Activated naive CD4-positive, alpha-beta T cell treated with anti-CD3 and anti-CD28 coated beads, Interleukin-2, amount 10 ng/mL, durations not matched to agents 7 days and 5 days (primary cell): ENCODE results near the gene KDM6B.
"Not testable (repeated sequence)": the region's sequence is repeated elsewhere in the genome, so short reads cannot be mapped to it uniquely, and the experiment has no call there.

Source experiments
- CTCF ChIA-PET: fragments of 350-600 bp; sonication (Branson Sonifier 250); formaldehyde crosslinking; loops from one replicate; lab custom pipeline; 2021; ENCODE audit warnings: antibody characterized with exemption; lab: Charles Lee
- DNase-seq: peaks from one replicate; pipeline ENCODE4 v3.0.0-alpha.2; 2020
- H3K27ac Mint-ChIP-seq: one replicate; pipeline ENCODE4 v1.8.0; 2021; ENCODE audit warnings: mild to moderate bottlenecking, moderate library complexity, mixed read lengths
- H3K27me3 Mint-ChIP-seq: one replicate; pipeline ENCODE4 v1.8.0; 2021; ENCODE audit warnings: mild to moderate bottlenecking, mixed read lengths
- H3K36me3 Mint-ChIP-seq: one replicate; pipeline ENCODE4 v1.8.0; 2021; ENCODE audit warnings: mixed read lengths
- H3K4me1 Mint-ChIP-seq: one replicate; pipeline ENCODE4 v1.8.0; 2021; ENCODE audit warnings: mixed read lengths
- H3K4me3 Mint-ChIP-seq: one replicate; pipeline ENCODE4 v1.8.0; 2021; ENCODE audit warnings: mild to moderate bottlenecking, moderate library complexity, mixed read lengths
- H3K9me3 Mint-ChIP-seq: one replicate; pipeline ENCODE4 v1.8.0; 2021; ENCODE audit warnings: mixed read lengths

KDM6B gene

GRCh38 chr17:7833795-7834541 is at the start of gene KDM6B:
KDM6B (plus strand) TSS chr17:7834217; CDS start chr17:7845555, 11,338 bp downstream.
- H3K36me3 Mint-ChIP-seq = no peaks in the 10 kb centered on the region
- CTCF ChIA-PET = interaction anchor here (0.7 to 3.2 kb wide), 14 partner anchors 9 to 225 kb away, joined by 3 to 38 read pairs (median 5); partner anchors contain the start of genes CNTROB, NAA38 and TRAPPC1
- DNase-seq = peak; percentile 94
- peaks cover 46% of the 10 kb centered on the region for H3K27me3 Mint-ChIP-seq
- peak within 1 kb of the TSS; percentile 98 for H3K4me3 Mint-ChIP-seq
- peak within 1 kb of the TSS; percentile 97 for H3K27ac Mint-ChIP-seq
- peaks cover 39% of the 10 kb centered on the region for H3K4me1 Mint-ChIP-seq
- no peaks in the 10 kb centered on the region for H3K9me3 Mint-ChIP-seq

- no peak for DNase-seq
- CTCF ChIA-PET = interaction anchor here (1.2 kb wide), 1 partner anchor 43 kb away, joined by 3 read pairs; no protein-coding TSS in a partner anchor
- Mint-ChIP-seq H3K9me3 (no peaks in the 10 kb centered on the region), H3K27ac (no peak overlapping the region), H3K27me3 (peaks cover 22% of the 10 kb centered on the region), H3K36me3 (no peaks in the 10 kb centered on the region), H3K4me1 (no peaks in the 10 kb centered on the region), H3K4me3 (no peak overlapping the region)
These were observed 47.2 kb upstream of the KDM6B start for GRCh38 chr17:7786866-7787265.

GRCh38 chr17:7789131-7789530 is 44.9 kb upstream of the KDM6B start:
- Mint-ChIP-seq H3K9me3 (no peaks in the 10 kb centered on the region), H3K36me3 (no peaks in the 10 kb centered on the region), H3K27ac (no peak overlapping the region), H3K4me3 (no peak overlapping the region), H3K27me3 (peaks cover 18% of the 10 kb centered on the region), H3K4me1 (no peaks in the 10 kb centered on the region)
- DNase-seq = no peak
- CTCF ChIA-PET = interaction anchor here (1.6 kb wide), 1 partner anchor 8 kb away, joined by 3 read pairs; no protein-coding TSS in a partner anchor

- CTCF ChIA-PET = interaction anchor here (1.6 kb wide), 1 partner anchor 9 kb away, joined by 3 read pairs; no protein-coding TSS in a partner anchor
- H3K9me3 Mint-ChIP-seq = no peaks in the 10 kb centered on the region
- H3K27ac Mint-ChIP-seq = no peak overlapping the region
- no peak overlapping the region for H3K4me3 Mint-ChIP-seq
- DNase-seq = no peak
- H3K36me3 Mint-ChIP-seq = no peaks in the 10 kb centered on the region
- H3K4me1 Mint-ChIP-seq = no peaks in the 10 kb centered on the region
- H3K27me3 Mint-ChIP-seq = peaks cover 25% of the 10 kb centered on the region
These were observed 43.9 kb upstream of the KDM6B start for GRCh38 chr17:7790150-7790549.

GRCh38 chr17:7792611-7793010 is 41.4 kb upstream of the KDM6B start:
- Mint-ChIP-seq H3K9me3 (no peaks in the 10 kb centered on the region), H3K27ac (no peak overlapping the region), H3K27me3 (peaks cover 15% of the 10 kb centered on the region), H3K36me3 (no peaks in the 10 kb centered on the region), H3K4me3 (no peak overlapping the region), H3K4me1 (no peaks in the 10 kb centered on the region)
- CTCF ChIA-PET = no interaction called here
- no peak for DNase-seq

GRCh38 chr17:7794075-7794663 is 39.8 kb upstream of the KDM6B start:
- CTCF ChIA-PET = no interaction called here
- Mint-ChIP-seq H3K4me3 (no peak overlapping the region), H3K36me3 (no peaks in the 10 kb centered on the region), H3K9me3 (no peaks in the 10 kb centered on the region), H3K27ac (no peak overlapping the region), H3K4me1 (no peaks in the 10 kb centered on the region), H3K27me3 (peaks cover 15% of the 10 kb centered on the region)
- no peak for DNase-seq

GRCh38 chr17:7797976-7798375 is 36.0 kb upstream of the KDM6B start:
- Mint-ChIP-seq H3K27ac (no peak overlapping the region), H3K36me3 (no peaks in the 10 kb centered on the region), H3K9me3 (no peaks in the 10 kb centered on the region), H3K4me3 (no peak overlapping the region), H3K27me3 (peaks cover 15% of the 10 kb centered on the region), H3K4me1 (no peaks in the 10 kb centered on the region)
- DNase-seq = no peak
- CTCF ChIA-PET = interaction anchor here (1.1 kb wide), 1 partner anchor 16 kb away, joined by 3 read pairs; no protein-coding TSS in a partner anchor

- CTCF ChIA-PET = interaction anchor here (1.1 kb wide), 1 partner anchor 17 kb away, joined by 3 read pairs; no protein-coding TSS in a partner anchor
- H3K27me3 Mint-ChIP-seq = peaks cover 14% of the 10 kb centered on the region
- H3K4me1 Mint-ChIP-seq = no peaks in the 10 kb centered on the region
These were observed 35.2 kb upstream of the KDM6B start for GRCh38 chr17:7798839-7799238.

GRCh38 chr17:7803981-7804380 is 30.0 kb upstream of the KDM6B start:
- Mint-ChIP-seq H3K27me3 (peaks cover 37% of the 10 kb centered on the region), H3K9me3 (no peaks in the 10 kb centered on the region), H3K36me3 (no peaks in the 10 kb centered on the region), H3K27ac (no peak overlapping the region), H3K4me3 (no peak overlapping the region), H3K4me1 (no peaks in the 10 kb centered on the region)
- DNase-seq = no peak
- CTCF ChIA-PET = interaction anchor here (1.0 kb wide), 1 partner anchor 61 kb away, joined by 3 read pairs; no protein-coding TSS in a partner anchor

More at GRCh38 chr17:7798839-7799238, 35.2 kb upstream of the KDM6B start:
- Mint-ChIP-seq H3K9me3 (no peaks in the 10 kb centered on the region), H3K36me3 (no peaks in the 10 kb centered on the region), H3K27ac (no peak overlapping the region), H3K4me3 (no peak overlapping the region)
- no peak for DNase-seq

- no peaks in the 10 kb centered on the region for H3K4me1 Mint-ChIP-seq
- H3K27me3 Mint-ChIP-seq = peaks cover 50% of the 10 kb centered on the region
- no peak overlapping the region for H3K27ac Mint-ChIP-seq
- no peak for DNase-seq
- no peaks in the 10 kb centered on the region for H3K9me3 Mint-ChIP-seq
- no peak overlapping the region for H3K4me3 Mint-ChIP-seq
- H3K36me3 Mint-ChIP-seq = no peaks in the 10 kb centered on the region
- CTCF ChIA-PET = no interaction called here
These were observed 27.4 kb upstream of the KDM6B start for GRCh38 chr17:7806587-7806986.

GRCh38 chr17:7807206-7807605 is 26.8 kb upstream of the KDM6B start:
- H3K27ac Mint-ChIP-seq = no peak overlapping the region
- no peaks in the 10 kb centered on the region for H3K36me3 Mint-ChIP-seq
- no peaks in the 10 kb centered on the region for H3K4me1 Mint-ChIP-seq
- peaks cover 50% of the 10 kb centered on the region for H3K27me3 Mint-ChIP-seq
- H3K9me3 Mint-ChIP-seq = no peaks in the 10 kb centered on the region
- DNase-seq = no peak
- CTCF ChIA-PET = interaction anchor here (1.0 kb wide), 1 partner anchor 14 kb away, joined by 3 read pairs; no protein-coding TSS in a partner anchor
- no peak overlapping the region for H3K4me3 Mint-ChIP-seq

GRCh38 chr17:7809086-7809790 is 24.8 kb upstream of the KDM6B start:
- CTCF ChIA-PET = no interaction called here
- Mint-ChIP-seq H3K4me1 (no peaks in the 10 kb centered on the region), H3K27me3 (peaks cover 48% of the 10 kb centered on the region)

GRCh38 chr17:7809791-7810343 is 24.1 kb upstream of the KDM6B start:
- not testable (repeated sequence) for H3K27ac Mint-ChIP-seq, H3K9me3 Mint-ChIP-seq, H3K4me1 Mint-ChIP-seq, DNase-seq, H3K36me3 Mint-ChIP-seq, H3K4me3 Mint-ChIP-seq
- CTCF ChIA-PET = interaction anchor here (0.7 kb wide), 1 partner anchor 282 kb away, joined by 3 read pairs; no protein-coding TSS in a partner anchor
- peaks cover 45% of the 10 kb centered on the region for H3K27me3 Mint-ChIP-seq

More at GRCh38 chr17:7809086-7809790, 24.8 kb upstream of the KDM6B start:
- H3K4me3 Mint-ChIP-seq = no peak overlapping the region
- H3K36me3 Mint-ChIP-seq = no peaks in the 10 kb centered on the region
- H3K27ac Mint-ChIP-seq = no peak overlapping the region
- no peak for DNase-seq
- no peaks in the 10 kb centered on the region for H3K9me3 Mint-ChIP-seq

GRCh38 chr17:7811251-7811650 is 22.8 kb upstream of the KDM6B start:
- Mint-ChIP-seq H3K4me1 (no peaks in the 10 kb centered on the region), H3K9me3 (no peaks in the 10 kb centered on the region), H3K27ac (no peak overlapping the region), H3K4me3 (no peak overlapping the region), H3K27me3 (peaks cover 38% of the 10 kb centered on the region), H3K36me3 (no peaks in the 10 kb centered on the region)
- DNase-seq = no peak
- CTCF ChIA-PET = no interaction called here
